OCI-LY3 (cell line): ENCODE measurements around the gene PPP5C.

Source experiments
- H2AFZ ChIP-seq: fragments of 200-600, 300-600 bp; shearing (Covaris generic); 2 replicates; pipeline ENCODE4 v1.6.0; 2014; ENCODE audit warnings: antibody characterized with exemption, low read depth, low read length
- H3K27ac ChIP-seq: fragments of 200-600, 300-600 bp; sonication (generic); 2 replicates; pipeline ENCODE4 v1.5.1; 2014; ENCODE audit warnings: mild to moderate bottlenecking, low read length, moderate library complexity, mixed read lengths
- H3K27me3 ChIP-seq: fragments of 200-600, 300-600 bp; sonication (generic); 2 replicates; pipeline ENCODE4 v1.6.1; 2014; ENCODE audit warnings: low read depth, low read length, mixed read lengths
- H3K36me3 ChIP-seq: fragments of 200-600, 300-600 bp; sonication (generic); replicated peaks from 2 replicates; pipeline ENCODE3; 2014; ENCODE audit warnings: low read depth, low read length, mixed read lengths
- H3K4me1 ChIP-seq: fragments of 300-600, 200-600 bp; sonication (generic); 2 replicates; pipeline ENCODE4 v1.6.1; 2014; ENCODE audit warnings: low read length, mixed read lengths
- H3K4me2 ChIP-seq: fragments of 200-600, 300-600 bp; sonication (generic); 2 replicates; pipeline ENCODE4 v1.6.1; 2014; ENCODE audit warnings: low read length, mixed read lengths
- H3K4me3 ChIP-seq: fragments of 300-600, 200-600 bp; sonication (generic); 2 replicates; pipeline ENCODE4 v1.5.1; 2014; ENCODE audit warnings: antibody characterized with exemption, mild to moderate bottlenecking, low read length, moderate library complexity
- H3K79me2 ChIP-seq: fragments of 300-600, 200-600 bp; shearing (Covaris generic); 2 replicates; pipeline ENCODE4 v1.6.1; 2014; ENCODE audit warnings: mild to moderate bottlenecking, low read length, mixed read lengths
- H3K9ac ChIP-seq: fragments of 300-600, 200-600 bp; shearing (Covaris generic); 2 replicates; pipeline ENCODE4 v1.6.0; 2014; ENCODE audit warnings: mild to moderate bottlenecking, low read length, moderate library complexity
- H3K9me3 ChIP-seq: fragments of 200-600, 300-600 bp; shearing (Covaris generic); 2 replicates; pipeline ENCODE4 v1.6.1; 2014; ENCODE audit warnings: low read length, mixed read lengths; ENCODE audit not compliant: insufficient read depth
- H4K20me1 ChIP-seq: fragments of 200-600, 300-600 bp; sonication (generic); 2 replicates; pipeline ENCODE4 v1.6.1; 2016; ENCODE audit warnings: low read length, mixed read lengths; ENCODE audit not compliant: insufficient read depth
- CTCF ChIP-seq: fragments of 200-600, 300-600 bp; sonication (generic); IDR thresholded peaks from 2 replicates; pipeline ENCODE4 v1.5.1; 2014; ENCODE audit warnings: antibody characterized with exemption, low read length, low read depth
- EZH2phosphoT487 ChIP-seq: fragments of 200-600 bp; shearing (Covaris generic); IDR thresholded peaks from 2 replicates; pipeline ENCODE4 v1.6.1; 2018; ENCODE audit warnings: antibody characterized with exemption, mixed run types, low read depth

Gene PPP5C

GRCh38 chr19:46299004-46299509, 47.8 kb upstream of the PPP5C start:
- no peaks in the 10 kb centered on the region for H4K20me1 ChIP-seq
- no peak overlapping the region for H3K27ac ChIP-seq
- no peak for TF ChIP-seq CTCF
- no peak for TF ChIP-seq EZH2phosphoT487
- H3K4me1 ChIP-seq, result no peaks in the 10 kb centered on the region
- no peak overlapping the region for H3K4me3 ChIP-seq
- 0 out of 2 replicates have a peak overlapping the region, but pooled peaks have one; percentile 21 for H2AFZ ChIP-seq
- peaks cover 9% of the 10 kb centered on the region; the same call in 1 of the 2 replicates for H3K27me3 ChIP-seq
- no peak overlapping the region for H3K4me2 ChIP-seq
- H3K36me3 ChIP-seq, result no peaks in the 10 kb centered on the region
- no peaks in the 10 kb centered on the region for H3K9me3 ChIP-seq
- H3K79me2 ChIP-seq, result no peaks in the 10 kb centered on the region
- no peak overlapping the region for H3K9ac ChIP-seq

- Histone ChIP-seq H3K36me3 (no peaks in the 10 kb centered on the region), H3K9ac (no peak overlapping the region), H3K9me3 (no peaks in the 10 kb centered on the region), H4K20me1 (no peaks in the 10 kb centered on the region), H3K4me1 (no peaks in the 10 kb centered on the region), H3K4me2 (no peak overlapping the region), H2AFZ (no peak overlapping the region), H3K27me3 (peaks cover 9% of the 10 kb centered on the region; the same call in 1 of the 2 replicates), H3K27ac (no peak overlapping the region), H3K4me3 (no peak overlapping the region), H3K79me2 (no peaks in the 10 kb centered on the region)
- no peak for TF ChIP-seq CTCF
- no peak for TF ChIP-seq EZH2phosphoT487
Measured at GRCh38 chr19:46299695-46300094, 47.2 kb upstream of the PPP5C start.

GRCh38 chr19:46303322-46303690, 43.6 kb upstream of the PPP5C start:
- Histone ChIP-seq H3K27me3 (0 out of 2 replicates have a peak, but pooled peaks cover 4% of the 10 kb centered on the region), H4K20me1 (no peaks in the 10 kb centered on the region), H3K36me3 (no peaks in the 10 kb centered on the region), H3K4me1 (no peaks in the 10 kb centered on the region), H3K27ac (no peak overlapping the region), H3K9ac (no peak overlapping the region), H3K4me2 (no peak overlapping the region), H3K79me2 (no peaks in the 10 kb centered on the region), H2AFZ (no peak overlapping the region), H3K9me3 (no peaks in the 10 kb centered on the region), H3K4me3 (no peak overlapping the region)
- TF ChIP-seq CTCF, result no peak
- no peak for TF ChIP-seq EZH2phosphoT487

- H3K27me3 ChIP-seq, result 0 out of 2 replicates have a peak, but pooled peaks cover 2% of the 10 kb centered on the region
- no peak overlapping the region for H3K9ac ChIP-seq
- H3K27ac ChIP-seq, result no peak overlapping the region
- H3K4me3 ChIP-seq, result no peak overlapping the region
- no peak overlapping the region for H2AFZ ChIP-seq
- no peaks in the 10 kb centered on the region for H3K9me3 ChIP-seq
- H3K79me2 ChIP-seq, result no peaks in the 10 kb centered on the region
- no peaks in the 10 kb centered on the region for H4K20me1 ChIP-seq
- H3K36me3 ChIP-seq, result no peaks in the 10 kb centered on the region
- no peaks in the 10 kb centered on the region for H3K4me1 ChIP-seq
- H3K4me2 ChIP-seq, result no peak overlapping the region
- TF ChIP-seq EZH2phosphoT487, result no peak
- no peak for TF ChIP-seq CTCF
Measured at GRCh38 chr19:46303691-46304397, 43.0 kb upstream of the PPP5C start.
